ENCODE results near the gene DSP.

DSP gene

DNA sequence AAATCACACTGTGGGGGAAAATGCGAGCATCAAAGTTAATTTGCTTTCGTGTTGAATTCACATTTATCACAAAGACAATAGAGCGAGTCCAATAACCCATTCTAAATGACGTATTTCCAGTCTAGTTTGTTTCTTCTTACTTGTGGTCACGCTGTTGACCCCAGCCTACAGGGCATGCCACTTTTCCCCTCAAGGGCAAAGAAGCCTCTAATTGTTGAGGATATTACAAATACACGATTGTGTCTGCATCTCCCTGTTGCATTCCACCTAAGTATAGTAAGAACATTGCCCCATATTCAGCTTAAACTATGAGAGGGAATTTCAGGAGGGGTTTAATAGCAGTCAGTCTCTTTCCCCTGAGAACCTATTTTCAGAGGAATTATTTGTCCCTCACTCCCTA lies 37.4 kb upstream of the DSP start:
- TF ChIP-seq, protein P1, sequence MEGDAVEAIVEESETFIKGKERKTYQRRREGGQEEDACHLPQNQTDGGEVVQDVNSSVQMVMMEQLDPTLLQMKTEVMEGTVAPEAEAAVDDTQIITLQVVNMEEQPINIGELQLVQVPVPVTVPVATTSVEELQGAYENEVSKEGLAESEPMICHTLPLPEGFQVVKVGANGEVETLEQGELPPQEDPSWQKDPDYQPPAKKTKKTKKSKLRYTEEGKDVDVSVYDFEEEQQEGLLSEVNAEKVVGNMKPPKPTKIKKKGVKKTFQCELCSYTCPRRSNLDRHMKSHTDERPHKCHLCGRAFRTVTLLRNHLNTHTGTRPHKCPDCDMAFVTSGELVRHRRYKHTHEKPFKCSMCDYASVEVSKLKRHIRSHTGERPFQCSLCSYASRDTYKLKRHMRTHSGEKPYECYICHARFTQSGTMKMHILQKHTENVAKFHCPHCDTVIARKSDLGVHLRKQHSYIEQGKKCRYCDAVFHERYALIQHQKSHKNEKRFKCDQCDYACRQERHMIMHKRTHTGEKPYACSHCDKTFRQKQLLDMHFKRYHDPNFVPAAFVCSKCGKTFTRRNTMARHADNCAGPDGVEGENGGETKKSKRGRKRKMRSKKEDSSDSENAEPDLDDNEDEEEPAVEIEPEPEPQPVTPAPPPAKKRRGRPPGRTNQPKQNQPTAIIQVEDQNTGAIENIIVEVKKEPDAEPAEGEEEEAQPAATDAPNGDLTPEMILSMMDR (conservative IDR thresholded peaks at IDR 0.05) = no peak
- no peak for TF ChIP-seq ZFX (IDR thresholded peaks at IDR 0.05)
- H3K27ac ChIP-seq = no peak overlapping the region

DNA sequence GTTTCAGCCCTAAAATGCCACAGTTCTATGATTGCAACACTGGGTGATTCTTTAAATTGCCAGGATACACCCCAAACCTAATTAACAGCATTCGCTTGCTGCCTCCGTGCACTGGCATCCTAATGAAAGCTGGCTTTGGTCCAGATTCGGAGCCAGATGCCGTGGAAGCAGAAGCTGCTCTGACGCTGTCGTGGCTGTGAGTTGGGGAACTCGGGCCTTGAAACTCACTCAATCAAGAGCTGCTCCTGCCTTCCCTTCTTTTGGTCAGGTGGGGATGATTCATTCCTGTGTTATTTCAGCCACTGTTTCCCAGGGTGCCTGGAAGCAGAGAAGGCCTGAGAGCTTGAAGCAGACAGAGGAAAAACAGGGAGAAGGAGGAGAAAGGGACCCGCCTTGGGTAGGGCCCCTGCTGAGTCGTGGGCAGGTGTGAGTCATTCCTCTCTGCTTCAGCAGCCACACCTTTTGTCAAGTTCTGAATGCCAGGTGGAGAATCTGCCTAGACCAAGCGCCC lies 36.2 kb upstream of the DSP start:
- H3K27ac ChIP-seq = no peak overlapping the region
- TF ChIP-seq, protein P1 (conservative IDR thresholded peaks at IDR 0.05) = no peak
- no peak for TF ChIP-seq ZFX (IDR thresholded peaks at IDR 0.05)

DNA sequence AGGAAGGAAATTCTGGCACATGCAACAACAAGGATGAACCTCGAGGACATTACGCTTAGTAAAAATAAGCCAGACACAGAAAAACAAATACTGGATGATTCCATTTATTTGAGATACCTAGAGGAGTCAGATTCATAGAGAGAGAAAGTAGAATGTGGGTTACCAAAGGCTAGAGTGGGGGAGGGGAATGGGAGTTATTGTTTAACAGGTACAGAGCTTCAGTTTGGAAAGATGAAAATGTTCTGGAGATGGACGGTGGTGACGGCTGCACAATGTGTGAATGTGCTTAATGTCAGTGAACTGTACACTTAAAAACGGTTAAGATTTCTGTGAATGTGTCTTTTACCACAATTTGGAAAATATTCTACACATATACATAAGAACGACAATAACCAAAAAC lies 33.9 kb upstream of the DSP start:
- TF ChIP-seq ZFX (IDR thresholded peaks at IDR 0.05) = no peak
- TF ChIP-seq, protein P1 (conservative IDR thresholded peaks at IDR 0.05) = no peak
- H3K27ac ChIP-seq = no peak overlapping the region

- H3K27ac ChIP-seq = no peak overlapping the region
- TF ChIP-seq, protein P1 (conservative IDR thresholded peaks at IDR 0.05) = no peak
- no peak for TF ChIP-seq ZFX (IDR thresholded peaks at IDR 0.05)
Measured at GRCh38 chr6:7512320-7512719, 29.2 kb upstream of the DSP start.

DNA sequence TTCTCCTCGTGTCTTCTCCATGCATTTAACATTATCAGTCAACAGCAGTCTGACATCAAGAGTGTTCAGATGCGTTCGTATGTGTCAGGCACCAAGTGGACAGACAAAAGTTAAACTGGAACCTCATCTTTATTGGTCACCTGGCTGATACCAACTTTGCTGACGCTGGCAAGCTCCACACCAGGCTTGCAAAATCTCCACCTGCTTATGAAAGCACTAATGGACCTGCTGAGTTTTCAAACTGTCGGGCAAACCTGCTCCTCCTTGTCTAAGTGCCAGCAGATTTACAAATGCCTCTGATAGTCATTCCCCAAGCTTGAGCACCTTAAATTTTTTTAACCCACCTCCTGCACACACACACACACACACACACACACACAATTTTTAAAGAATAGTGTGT lies 27.9 kb upstream of the DSP start:
- H3K27ac ChIP-seq = no peak overlapping the region
- no peak for TF ChIP-seq ZFX (IDR thresholded peaks at IDR 0.05)
- TF ChIP-seq, protein P1 (conservative IDR thresholded peaks at IDR 0.05) = no peak

DNA sequence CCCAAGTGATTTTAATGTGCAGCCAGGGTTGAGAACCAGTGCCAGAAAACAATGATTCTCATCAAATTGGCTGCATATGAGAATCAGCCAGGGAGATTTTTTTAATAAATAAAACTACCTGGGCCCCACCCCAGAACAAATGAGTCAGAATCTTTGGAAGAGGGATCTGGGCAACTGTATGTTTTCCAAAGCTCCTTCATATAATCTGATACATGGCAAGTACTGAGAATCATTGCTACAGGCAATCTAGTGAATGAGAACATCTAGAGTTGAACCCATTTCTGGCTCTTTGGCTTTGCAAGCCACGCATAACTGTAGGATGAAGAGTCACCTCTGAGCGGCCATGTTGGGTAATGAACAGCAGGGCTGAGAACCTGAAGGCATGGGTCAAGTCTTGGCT lies 26.1 kb upstream of the DSP start:
- no peak overlapping the region for H3K27ac ChIP-seq
- TF ChIP-seq, protein P1 (conservative IDR thresholded peaks at IDR 0.05) = no peak
- TF ChIP-seq ZFX (IDR thresholded peaks at IDR 0.05) = no peak

DNA sequence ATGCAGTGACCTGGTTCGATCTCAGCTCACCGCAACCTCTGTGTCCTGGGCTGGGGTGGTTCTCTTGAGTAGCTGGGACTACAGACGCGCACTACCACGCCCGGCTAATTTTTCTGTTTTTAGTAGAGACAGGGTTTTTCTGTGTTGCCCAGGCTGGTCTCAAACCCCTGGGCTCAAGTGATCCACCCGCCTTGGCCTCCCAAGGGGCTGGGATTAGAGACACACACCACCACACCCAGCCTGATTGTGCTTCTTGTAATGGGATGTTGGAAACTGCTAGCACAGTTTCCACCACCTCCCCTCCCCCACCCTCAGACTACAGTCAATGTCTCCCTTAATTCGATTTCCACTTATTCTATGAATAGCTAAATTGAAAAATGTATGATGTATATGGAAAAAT lies 22.6 kb upstream of the DSP start:
- H3K27ac ChIP-seq = no peak overlapping the region
- no peak for TF ChIP-seq ZFX (IDR thresholded peaks at IDR 0.05)
- TF ChIP-seq, protein P1 (conservative IDR thresholded peaks at IDR 0.05) = no peak
